ENCODE measurements around the gene MYO16. TPM values are rescaled to one million over a fixed set of nuclear protein-coding genes. Genes with fewer than 3 reads are reported as not detected.

MYO16 gene
- total and polyA plus RNA-seq, 2 donors (not counting 1 experiment from before 2014, with no cell fraction given) = under 0.01 to 0.01 TPM

DNA sequence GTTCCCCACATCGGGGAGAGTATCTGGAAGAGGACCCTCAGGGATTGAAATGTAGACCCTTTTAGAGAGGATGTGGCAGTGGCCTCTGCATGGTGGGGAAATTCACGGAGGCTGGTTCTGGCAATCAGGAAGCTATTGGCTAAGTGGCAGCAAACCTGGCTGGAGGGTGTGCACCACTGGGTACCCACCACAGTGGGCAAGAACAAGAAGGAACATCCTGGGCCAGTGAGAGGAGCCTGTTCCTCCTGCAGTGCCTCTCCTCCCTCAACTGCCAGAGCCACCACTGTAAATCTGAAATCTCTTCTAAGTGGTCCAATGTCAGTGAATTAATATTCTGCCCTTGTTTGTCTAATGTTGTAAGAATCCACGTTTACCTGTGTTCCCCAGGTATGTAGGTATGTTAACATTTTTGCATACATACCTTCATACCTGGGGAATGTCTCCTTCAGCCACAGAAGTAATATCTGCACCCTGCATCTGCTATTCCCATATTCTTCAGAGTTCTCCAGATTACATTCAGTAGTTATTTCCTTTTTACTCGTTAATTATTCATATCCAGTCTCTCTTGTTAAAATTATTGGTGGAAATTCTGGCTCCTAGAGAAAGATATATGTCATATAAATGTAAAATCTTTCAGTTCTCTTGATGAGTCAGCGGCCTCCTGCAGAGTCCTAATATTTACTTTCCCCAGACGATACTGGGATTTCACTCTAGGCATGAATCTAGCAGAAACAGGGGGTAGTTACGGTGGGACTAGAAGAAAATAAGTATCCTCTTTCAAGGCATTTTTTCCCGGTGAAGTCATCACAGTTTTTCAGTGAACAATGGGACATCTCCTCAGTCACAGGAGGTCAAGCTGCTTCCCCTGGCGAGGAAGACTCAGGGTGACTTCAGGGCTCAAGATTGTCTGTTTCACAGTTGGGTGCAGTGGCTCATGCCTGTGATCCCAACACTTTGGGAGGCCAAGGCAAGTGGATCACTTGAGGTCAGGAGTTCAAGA lies 148.3 kb downstream of the MYO16 start:
- no peak overlapping the region for H2AFZ ChIP-seq (ENCODE audit: low read length)
- H3K27me3 ChIP-seq (ENCODE audit: control insufficient read depth, insufficient read depth, low read length) = no peaks in the 10 kb centered on the region
- H4K20me1 ChIP-seq (ENCODE audit: control insufficient read depth, extremely low read depth, insufficient read depth, low read length) = no peaks in the 10 kb centered on the region
- H3K79me2 ChIP-seq (ENCODE audit: control insufficient read depth, insufficient read depth, low read length) = no peaks in the 10 kb centered on the region
- DNase-seq (ENCODE audit: low read depth in 2 of 2) = peak in 1 of 2 donors; percentile 5
- TF ChIP-seq, protein P1, sequence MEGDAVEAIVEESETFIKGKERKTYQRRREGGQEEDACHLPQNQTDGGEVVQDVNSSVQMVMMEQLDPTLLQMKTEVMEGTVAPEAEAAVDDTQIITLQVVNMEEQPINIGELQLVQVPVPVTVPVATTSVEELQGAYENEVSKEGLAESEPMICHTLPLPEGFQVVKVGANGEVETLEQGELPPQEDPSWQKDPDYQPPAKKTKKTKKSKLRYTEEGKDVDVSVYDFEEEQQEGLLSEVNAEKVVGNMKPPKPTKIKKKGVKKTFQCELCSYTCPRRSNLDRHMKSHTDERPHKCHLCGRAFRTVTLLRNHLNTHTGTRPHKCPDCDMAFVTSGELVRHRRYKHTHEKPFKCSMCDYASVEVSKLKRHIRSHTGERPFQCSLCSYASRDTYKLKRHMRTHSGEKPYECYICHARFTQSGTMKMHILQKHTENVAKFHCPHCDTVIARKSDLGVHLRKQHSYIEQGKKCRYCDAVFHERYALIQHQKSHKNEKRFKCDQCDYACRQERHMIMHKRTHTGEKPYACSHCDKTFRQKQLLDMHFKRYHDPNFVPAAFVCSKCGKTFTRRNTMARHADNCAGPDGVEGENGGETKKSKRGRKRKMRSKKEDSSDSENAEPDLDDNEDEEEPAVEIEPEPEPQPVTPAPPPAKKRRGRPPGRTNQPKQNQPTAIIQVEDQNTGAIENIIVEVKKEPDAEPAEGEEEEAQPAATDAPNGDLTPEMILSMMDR (conservative IDR thresholded peaks at IDR 0.05 in 1 of 2, IDR thresholded peaks at IDR 0.05 in 1 of 2; ENCODE audit: low read depth in 1 of 2, low read length in 2 of 2) = no peak
- TF ChIP-seq EZH2 (IDR thresholded peaks at IDR 0.05; ENCODE audit: low read length, missing control alignments) = no peak
- H3K27ac ChIP-seq (ENCODE audit: insufficient read depth, low read length) = no peak overlapping the region
- H3K4me1 ChIP-seq (ENCODE audit: control insufficient read depth, extremely low read depth, insufficient read depth, low read length) = no peaks in the 10 kb centered on the region
- no peak overlapping the region for H3K4me3 ChIP-seq (replicated peaks in 1 of 4; ENCODE audit: control extremely low read depth in 1 of 4, insufficient read depth in 1 of 4, low read depth in 3 of 4, low read length in 4 of 4)
- H3K9ac ChIP-seq (ENCODE audit: insufficient read depth, low read length) = no peak overlapping the region
- H3K36me3 ChIP-seq (ENCODE audit: control insufficient read depth, insufficient read depth, low read length) = no peaks in the 10 kb centered on the region
- H3K4me2 ChIP-seq (ENCODE audit: extremely low read depth, insufficient read depth, low read length) = no peak overlapping the region
- H3K9me3 ChIP-seq (ENCODE audit: control insufficient read depth, insufficient read depth, low read depth, low read length) = no peaks in the 10 kb centered on the region

DNA sequence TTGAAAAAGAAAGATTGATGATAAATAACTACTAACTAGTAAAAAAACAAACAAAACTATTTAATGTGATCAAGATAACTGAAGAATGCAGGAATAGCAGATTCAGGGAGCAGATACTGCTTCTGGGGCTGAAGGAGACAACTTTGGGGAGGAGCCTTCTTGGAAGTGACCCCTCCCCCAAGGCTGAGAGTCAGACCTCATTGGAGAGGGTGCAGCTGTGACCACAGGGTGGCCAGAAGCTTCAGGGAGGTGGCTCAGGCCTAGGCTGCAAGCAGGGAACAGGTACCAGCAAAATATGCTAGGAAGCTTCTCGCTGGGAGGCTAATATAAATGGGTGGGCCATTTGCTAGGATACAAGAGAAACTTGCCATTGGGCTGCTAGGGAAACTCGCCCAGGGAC lies 149.9 kb downstream of the MYO16 start:
- H3K27me3 ChIP-seq (ENCODE audit: control insufficient read depth, insufficient read depth, low read length) = no peaks in the 10 kb centered on the region
- no peaks in the 10 kb centered on the region for H3K9me3 ChIP-seq (ENCODE audit: control insufficient read depth, insufficient read depth, low read depth, low read length)
- no peaks in the 10 kb centered on the region for H3K79me2 ChIP-seq (ENCODE audit: control insufficient read depth, insufficient read depth, low read length)
- H3K4me2 ChIP-seq (ENCODE audit: extremely low read depth, insufficient read depth, low read length) = no peak overlapping the region
- H2AFZ ChIP-seq (ENCODE audit: low read length) = no peak overlapping the region
- TF ChIP-seq, protein P1 (conservative IDR thresholded peaks at IDR 0.05 in 1 of 2, IDR thresholded peaks at IDR 0.05 in 1 of 2; ENCODE audit: low read depth in 1 of 2, low read length in 2 of 2) = no peak
- no peak for TF ChIP-seq EZH2 (IDR thresholded peaks at IDR 0.05; ENCODE audit: low read length, missing control alignments)
- no peak overlapping the region for H3K4me3 ChIP-seq (replicated peaks in 1 of 4; ENCODE audit: control extremely low read depth in 1 of 4, insufficient read depth in 1 of 4, low read depth in 3 of 4, low read length in 4 of 4)
- no peaks in the 10 kb centered on the region for H4K20me1 ChIP-seq (ENCODE audit: control insufficient read depth, extremely low read depth, insufficient read depth, low read length)
- H3K9ac ChIP-seq (ENCODE audit: insufficient read depth, low read length) = no peak overlapping the region
- no peaks in the 10 kb centered on the region for H3K36me3 ChIP-seq (ENCODE audit: control insufficient read depth, insufficient read depth, low read length)
- H3K4me1 ChIP-seq (ENCODE audit: control insufficient read depth, extremely low read depth, insufficient read depth, low read length) = no peaks in the 10 kb centered on the region
- no peak for DNase-seq (ENCODE audit: low read depth in 2 of 2)
- H3K27ac ChIP-seq (ENCODE audit: insufficient read depth, low read length) = no peak overlapping the region

DNA sequence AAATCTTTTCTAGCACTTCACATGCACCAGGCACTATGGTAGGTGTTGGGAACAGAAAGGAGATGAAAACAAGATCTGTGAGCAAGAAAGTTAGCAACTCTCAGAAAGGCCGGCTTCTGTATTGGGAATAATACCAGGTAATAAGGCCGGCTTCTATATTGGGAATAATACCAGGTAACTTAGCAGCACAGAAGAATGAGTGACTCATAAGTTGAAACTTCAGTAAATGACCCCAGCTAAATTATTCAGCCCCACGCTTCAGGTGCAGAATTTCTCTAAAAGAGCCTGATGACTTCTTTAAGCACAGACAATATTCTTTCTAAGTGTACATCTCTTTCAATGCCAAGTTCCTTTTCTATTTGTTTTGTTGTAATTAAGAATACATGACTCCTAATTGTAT lies 151.3 kb downstream of the MYO16 start:
- DNase-seq (ENCODE audit: low read depth in 2 of 2) = no peak
- H3K4me1 ChIP-seq (ENCODE audit: control insufficient read depth, extremely low read depth, insufficient read depth, low read length) = no peaks in the 10 kb centered on the region
- H3K9ac ChIP-seq (ENCODE audit: insufficient read depth, low read length) = no peak overlapping the region
- no peaks in the 10 kb centered on the region for H3K79me2 ChIP-seq (ENCODE audit: control insufficient read depth, insufficient read depth, low read length)
- TF ChIP-seq, protein P1 (conservative IDR thresholded peaks at IDR 0.05 in 1 of 2, IDR thresholded peaks at IDR 0.05 in 1 of 2; ENCODE audit: low read depth in 1 of 2, low read length in 2 of 2) = no peak
- TF ChIP-seq EZH2 (IDR thresholded peaks at IDR 0.05; ENCODE audit: low read length, missing control alignments) = no peak
- no peaks in the 10 kb centered on the region for H3K27me3 ChIP-seq (ENCODE audit: control insufficient read depth, insufficient read depth, low read length)
- H3K9me3 ChIP-seq (ENCODE audit: control insufficient read depth, insufficient read depth, low read depth, low read length) = no peaks in the 10 kb centered on the region
- H3K4me2 ChIP-seq (ENCODE audit: extremely low read depth, insufficient read depth, low read length) = no peak overlapping the region
- no peak overlapping the region for H2AFZ ChIP-seq (ENCODE audit: low read length)
- H3K27ac ChIP-seq (ENCODE audit: insufficient read depth, low read length) = no peak overlapping the region
- no peaks in the 10 kb centered on the region for H3K36me3 ChIP-seq (ENCODE audit: control insufficient read depth, insufficient read depth, low read length)
- H3K4me3 ChIP-seq (replicated peaks in 1 of 4; ENCODE audit: control extremely low read depth in 1 of 4, insufficient read depth in 1 of 4, low read depth in 3 of 4, low read length in 4 of 4) = no peak overlapping the region
- H4K20me1 ChIP-seq (ENCODE audit: control insufficient read depth, extremely low read depth, insufficient read depth, low read length) = no peaks in the 10 kb centered on the region
